Activated T-cell treated with anti-CD3 and anti-CD28 coated beads for 48 hours (primary cell): Measurements from ENCODE around the gene ZNF761.
"Not testable (repeated sequence)": the region's sequence is repeated elsewhere in the genome, so short reads cannot be mapped to it uniquely, and the experiment has no call there.

Experiments
- DNase-seq: peaks from one replicate; pipeline ENCODE4 v3.0.0-alpha.2; 2020; ENCODE audit warnings: low read depth

Gene ZNF761

DNA sequence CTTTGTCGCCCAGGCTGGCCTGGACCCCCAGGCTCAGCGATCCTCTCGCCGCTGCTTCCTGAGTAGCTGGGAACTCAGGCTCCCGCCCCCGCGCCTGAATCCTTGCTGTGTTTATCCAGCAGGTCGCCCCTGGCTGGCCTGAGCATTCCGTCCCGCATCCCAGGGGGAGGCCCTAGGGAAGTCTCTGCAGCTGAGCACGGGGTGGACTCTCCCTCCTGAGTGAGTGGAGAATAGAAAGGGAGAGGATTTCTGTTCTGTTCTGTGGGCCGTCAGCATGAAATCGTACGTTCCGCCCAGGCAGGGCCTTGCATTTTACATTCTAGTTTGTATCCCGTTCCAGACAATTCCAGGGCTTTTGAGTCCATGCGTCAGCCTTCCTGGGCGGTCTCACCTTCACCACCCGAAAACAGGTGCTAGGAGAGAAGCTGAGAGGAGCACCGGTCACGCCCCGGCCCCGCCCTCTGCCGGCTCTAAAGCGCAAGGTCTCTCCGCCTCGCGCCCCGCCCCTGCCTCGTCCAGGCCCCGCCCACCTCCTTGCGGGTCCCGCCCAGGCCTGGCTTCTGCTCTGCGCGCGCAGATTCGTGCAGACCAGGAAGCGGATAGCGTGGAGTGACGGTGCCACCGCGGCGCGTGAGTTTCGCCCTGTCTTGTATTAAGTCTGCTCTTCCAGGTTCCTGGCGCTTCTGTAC is at the start of gene ZNF761:
Gene ZNF761 (plus strand): TSS at position 586 of the 689 bp plus-strand sequence. CDS start 15,285 bp downstream, outside the sequence.
- DNase-seq: peak; percentile 97

DNA sequence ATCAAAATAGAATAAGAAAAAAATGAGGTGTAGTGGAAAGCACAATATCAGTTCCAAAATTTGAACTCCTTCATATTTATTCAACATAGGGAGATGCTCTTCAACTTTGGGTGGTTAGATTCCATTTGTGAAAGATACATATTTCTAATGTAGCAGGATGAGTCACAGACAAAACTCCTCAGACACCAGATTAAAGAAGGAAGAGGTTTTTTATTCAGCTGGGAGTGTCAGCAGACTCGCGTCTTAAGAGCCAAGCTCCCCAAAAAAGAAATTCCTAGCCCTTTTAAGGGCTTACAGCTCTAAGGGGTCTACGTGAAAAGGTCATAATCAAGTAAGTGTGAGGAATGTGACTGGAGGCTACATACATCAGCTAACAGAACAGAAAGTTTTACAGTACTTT is 43.6 kb upstream of the ZNF761 start:
- no peak for DNase-seq

DNA sequence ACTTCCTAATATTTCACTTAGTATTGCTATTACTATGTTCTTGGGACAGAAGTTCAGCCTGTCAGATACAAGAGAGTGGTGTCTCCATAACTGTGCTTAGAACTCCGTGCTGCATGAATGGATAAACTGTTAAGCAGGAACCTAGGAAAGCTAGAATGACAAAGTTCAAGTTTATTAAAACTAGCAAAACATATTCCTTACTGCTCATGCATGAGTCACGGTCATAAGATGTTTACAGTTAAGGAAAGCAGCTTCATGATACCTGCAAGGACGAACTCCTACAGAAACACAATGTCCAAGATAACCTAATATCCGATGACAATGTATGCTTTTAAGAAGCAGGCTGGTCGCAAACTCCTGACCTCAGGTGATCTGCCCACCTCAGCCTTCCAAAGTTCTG is 42.9 kb upstream of the ZNF761 start:
- DNase-seq: no peak

DNA sequence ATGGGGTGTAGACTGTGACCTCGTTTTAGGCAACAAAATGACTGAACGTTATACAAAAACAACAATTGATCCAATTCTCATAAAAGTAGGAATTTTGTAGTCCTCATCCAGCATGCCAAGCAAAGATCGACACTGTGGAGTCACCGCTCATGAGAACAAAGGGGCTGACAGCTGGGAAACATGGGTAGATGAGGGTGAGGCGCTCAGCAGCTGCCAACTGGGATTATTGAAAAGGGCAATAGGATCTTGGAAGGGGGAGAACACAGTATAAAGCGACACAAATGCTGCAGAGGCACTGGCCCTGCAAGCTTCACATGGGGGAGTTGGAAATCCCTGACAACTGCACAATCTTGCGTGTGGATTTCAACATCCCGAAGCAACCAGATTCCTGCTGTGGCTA is 42.2 kb upstream of the ZNF761 start:
- DNase-seq: no peak

DNA sequence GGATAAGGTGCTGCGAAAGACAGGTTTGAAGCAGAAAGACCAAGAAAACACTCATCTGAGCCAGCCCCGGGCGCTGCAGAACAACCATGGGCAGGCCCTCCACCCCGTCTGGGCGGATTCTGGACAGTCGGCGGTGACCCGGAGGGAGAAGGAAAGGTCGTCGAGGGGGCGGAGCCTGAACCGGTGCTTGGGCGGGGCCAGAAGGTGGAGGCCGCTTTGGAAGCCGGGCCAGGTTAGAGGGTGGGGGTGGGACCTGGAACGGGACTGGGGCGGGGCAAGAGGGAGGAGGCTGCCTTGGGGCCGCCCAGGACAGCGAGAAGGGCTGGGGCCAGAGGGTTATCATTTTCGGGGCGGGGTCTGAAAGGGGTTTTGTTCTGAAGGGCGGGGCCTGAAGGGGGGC is 41.8 kb upstream of the ZNF761 start:
- no peak for DNase-seq

- DNase-seq: no peak
These were observed 37.2 kb upstream of the ZNF761 start for GRCh38 chr19:53394522-53394973.

GRCh38 chr19:53394974-53395839 is 36.6 kb upstream of the ZNF761 start, which contains the start of gene ZNF765:
TSS of gene ZNF765 (plus strand) at chr19:53395149. CDS start at chr19:53398016, 2,867 bp downstream.
- peak; percentile 95 for DNase-seq

DNA sequence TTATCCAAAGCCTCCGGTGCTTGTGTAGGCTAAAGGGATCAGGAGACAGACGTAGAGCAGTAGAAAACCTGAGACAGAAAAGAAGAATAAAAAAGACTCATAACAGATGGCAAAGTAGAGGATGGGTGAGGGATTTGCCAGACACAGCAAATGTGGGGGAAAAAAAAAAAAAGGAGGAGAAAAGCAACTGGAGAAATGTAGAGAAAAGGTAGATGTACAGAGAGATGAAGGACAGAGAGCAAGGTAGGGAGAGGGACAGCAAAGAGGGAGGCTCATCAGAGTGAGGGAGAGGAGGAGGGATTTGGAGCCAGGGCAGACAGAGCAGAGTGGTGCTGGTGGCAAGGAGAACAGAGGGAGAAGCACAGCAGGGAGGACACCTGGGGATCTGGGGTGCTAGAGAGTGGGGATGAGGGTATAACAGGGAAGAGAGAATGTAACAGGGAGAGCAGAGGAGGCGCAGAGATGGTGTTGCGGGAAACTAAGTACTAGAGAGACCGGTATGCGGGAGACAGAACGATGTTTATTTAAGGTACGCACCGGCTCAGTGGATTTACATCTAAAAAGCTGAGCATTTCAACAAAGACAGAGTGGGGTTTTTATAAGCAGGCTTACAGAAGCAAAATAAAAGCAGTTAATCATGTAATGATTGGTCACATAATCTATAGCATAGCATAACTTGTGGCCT is 35.8 kb upstream of the ZNF761 start:
- not testable (repeated sequence) for DNase-seq

- no peak for DNase-seq
These were observed 35.3 kb upstream of the ZNF761 start for GRCh38 chr19:53396525-53396868.

DNA sequence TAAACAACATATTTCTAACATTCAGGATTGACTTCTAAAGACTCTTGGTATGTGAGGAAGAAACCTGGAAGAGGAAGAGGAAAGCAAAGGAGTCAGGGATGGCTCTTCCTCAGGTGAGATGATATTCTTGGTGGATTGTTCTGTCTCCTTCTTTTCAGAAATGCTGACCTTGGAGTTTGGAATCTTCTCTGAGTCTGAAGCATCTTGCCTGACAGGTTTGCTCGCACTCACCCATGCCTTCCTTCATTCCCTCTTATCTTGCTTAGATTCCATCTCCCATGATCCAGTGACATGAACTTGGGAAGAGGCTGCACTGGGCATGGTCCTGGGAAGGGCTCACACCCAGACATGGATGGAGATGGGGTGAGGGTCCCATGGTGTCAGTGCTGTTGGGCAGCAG is 33.9 kb upstream of the ZNF761 start:
- DNase-seq: not testable (repeated sequence)

DNA sequence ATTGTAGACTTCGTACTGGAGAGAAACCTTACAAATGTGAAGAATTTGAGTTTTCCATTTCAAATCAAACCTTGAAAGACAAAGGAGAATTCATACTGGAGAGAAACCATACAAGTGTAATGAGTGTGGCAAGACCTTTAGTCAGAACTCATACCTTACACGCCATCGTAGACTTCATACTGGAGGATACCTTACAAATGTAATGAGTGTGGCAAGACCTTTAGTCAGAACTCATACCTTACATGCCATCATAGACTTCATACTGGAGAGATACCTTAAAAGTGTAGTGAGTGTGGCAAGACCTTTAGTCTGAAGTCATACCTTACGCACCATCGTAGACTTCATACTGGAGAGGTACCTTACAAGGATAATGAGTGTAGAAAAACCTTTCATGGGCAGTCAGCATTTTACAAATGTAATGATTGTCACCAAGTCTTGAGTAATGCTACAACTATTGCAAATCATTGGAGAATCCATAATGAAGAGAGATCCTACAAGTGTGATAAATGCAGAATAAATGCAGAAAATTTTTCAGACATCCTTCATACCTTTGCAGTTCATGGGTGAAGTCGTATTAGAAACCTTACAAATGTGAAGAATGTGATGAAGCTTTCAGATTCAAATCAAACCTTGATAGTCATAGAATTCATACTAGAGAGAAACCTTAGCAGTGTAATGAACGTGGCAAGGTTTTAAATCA is 22.1 kb upstream of the ZNF761 start:
- DNase-seq: no peak

GRCh38 chr19:53420520-53421315 is 11.1 kb upstream of the ZNF761 start:
- not testable (repeated sequence) for DNase-seq

GRCh38 chr19:53422551-53422950 is 9.2 kb upstream of the ZNF761 start:
- no peak for DNase-seq

- not testable (repeated sequence) for DNase-seq
These were observed 8.7 kb upstream of the ZNF761 start for GRCh38 chr19:53423074-53423473.

- DNase-seq: not testable (repeated sequence)
These were observed 8.1 kb upstream of the ZNF761 start for GRCh38 chr19:53423680-53424079.

DNA sequence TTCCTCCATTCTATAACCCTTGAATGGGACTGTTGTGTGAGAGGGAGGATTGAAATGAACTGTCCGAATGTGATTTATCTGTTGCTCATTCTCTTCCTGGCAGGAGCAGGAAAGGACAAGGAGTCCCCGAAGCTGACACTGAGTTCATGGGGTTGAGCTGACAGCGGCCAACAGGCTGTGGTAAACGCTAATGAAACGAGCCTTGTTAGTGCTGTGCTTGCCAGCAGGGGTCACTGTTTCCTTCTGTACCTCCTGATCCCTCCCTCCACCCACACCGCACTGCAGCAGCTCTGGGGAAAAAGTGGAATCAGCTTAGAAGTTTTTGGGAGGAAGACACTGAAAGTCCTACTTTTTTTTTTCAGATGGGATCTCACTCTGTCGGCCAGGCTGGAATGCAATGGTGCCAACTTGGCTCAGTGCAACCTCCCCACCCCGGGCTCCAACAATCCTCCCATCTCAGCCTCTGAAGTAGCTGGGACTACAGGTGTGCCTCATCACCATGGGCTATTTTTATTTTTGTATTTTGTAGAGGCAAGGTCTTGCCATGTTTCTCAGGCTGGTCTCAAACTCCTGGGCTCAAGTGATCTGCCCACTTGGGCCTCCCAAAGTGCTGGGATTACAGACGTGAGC is 6.7 kb upstream of the ZNF761 start:
- DNase-seq: peak; percentile 44

- DNase-seq: peak; percentile 10
These were observed 391 bp downstream of the ZNF761 start for GRCh38 chr19:53432088-53432661.

DNA sequence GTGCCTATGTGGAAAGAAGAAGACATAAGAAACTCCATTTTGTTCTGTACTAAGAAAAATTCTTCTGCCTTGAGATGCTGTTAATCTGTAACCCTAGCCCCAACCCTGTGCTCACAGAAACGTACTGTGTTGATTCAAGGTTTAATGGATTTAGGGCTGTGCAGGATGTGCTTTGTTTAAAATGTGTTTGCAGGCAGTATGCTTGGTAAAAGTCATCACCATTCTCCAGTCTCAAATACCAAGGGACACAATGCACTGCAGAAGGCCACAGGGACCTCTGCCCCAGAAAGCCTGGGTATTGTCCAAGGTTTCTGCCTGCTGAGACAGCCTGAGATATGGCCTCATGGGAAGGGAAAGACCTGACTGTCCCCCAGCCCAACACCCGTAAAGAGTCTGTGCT is 12.0 kb downstream of the ZNF761 start:
- not testable (repeated sequence) for DNase-seq

GRCh38 chr19:53447196-53447595 is 15.4 kb downstream of the ZNF761 start:
- DNase-seq: not testable (repeated sequence)

GRCh38 chr19:53455828-53456227 is 24.0 kb downstream of the ZNF761 start:
- no peak for DNase-seq
